Lower leg skin (tissue), 4 donors: Measurements from ENCODE around the gene RYK. TPM values are rescaled to one million over a fixed set of nuclear protein-coding genes. Genes with fewer than 3 reads are reported as not detected.

Experiments
- DNase-seq, 2 donors: peaks; one replicate each; pipeline ENCODE4 v3.0.0-alpha.2; 2019; ENCODE audit warnings: low spot score in 2 of 2
- H3K4me3 ChIP-seq: fragments of 200-600 bp; sonication (generic); 2 replicates; pipeline ENCODE4 v1.5.1; 2017; ENCODE audit warnings: mild to moderate bottlenecking, low read depth; ENCODE audit not compliant: poor library complexity, severe bottlenecking
- POLR2A ChIP-seq, 2 donors: fragments of 450-650 bp; IDR thresholded peaks; one replicate each; pipeline ENCODE4 v1.6.1; 2016 to 2017; ENCODE audit warnings: antibody characterized with exemption in 2 of 2, mild to moderate bottlenecking in 1 of 2, moderate library complexity in 1 of 2
- WGBS, 2 donors: methylation state at CpG; one replicate each; pipeline ENCODE4 v1.1.5; 2018; 5-methylcytosine and 5-hydroxymethylcytosine counted together
- intact Hi-C: fragments of 100-400 bp; cut with DNase I; formaldehyde crosslinking; loops from one replicate; pipeline ENCODE4 v1.15.0; 2023; ENCODE audit warnings: low total_unique reads
- total RNA-seq, 4 donors: library from RNA; depleted of rRNA; stranded (reverse); fragments of >200 nt; gene quantifications; one replicate each; pipeline ENCODE4 v1.1.0, GENCODE V29; 2016
- TF ChIP-seq, protein P1 (sequence below), 3 donors: fragments of 450-650 bp; IDR thresholded peaks; one replicate each; pipeline ENCODE4 v1.5.1; 2016; ENCODE audit warnings: antibody characterized with exemption in 3 of 3, mild to moderate bottlenecking in 3 of 3, moderate library complexity in 2 of 3

Gene RYK
- total RNA-seq, result 10 to 100 TPM; 44.8 to 66.7 (median 56.6) TPM

DNA sequence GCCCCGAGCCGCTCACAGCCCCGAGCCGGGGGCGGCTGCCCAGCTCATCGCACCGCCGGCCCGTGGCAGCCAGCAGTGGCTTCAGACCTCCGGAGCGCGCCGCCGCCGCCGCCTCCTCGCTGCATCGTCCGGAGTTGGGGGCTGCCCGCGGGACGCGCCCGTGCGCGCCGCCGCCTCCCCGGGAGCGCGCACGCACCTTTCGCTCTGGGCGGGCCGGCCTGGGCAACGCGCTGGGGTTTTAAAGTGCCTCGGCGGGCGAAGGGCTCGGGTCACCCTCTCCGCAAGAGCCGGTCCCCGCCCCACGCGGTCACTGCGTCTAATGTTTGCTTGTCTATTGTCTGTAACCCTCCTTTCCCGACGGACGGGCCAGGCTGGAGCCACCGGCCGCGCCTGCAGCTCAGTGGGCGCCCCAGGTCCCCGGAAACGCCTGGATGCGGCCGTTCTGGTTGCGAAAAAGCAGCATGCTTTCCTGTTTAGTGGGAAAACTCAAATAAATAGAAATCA, at the start of gene RYK:
RYK (minus strand) TSS at position 143 of the 504 bp plus-strand sequence. CDS start 205 bp downstream, outside the sequence.
- peak; percentile 73 to 96 for DNase-seq
- TF ChIP-seq POLR2A (IDR thresholded peaks at IDR 0.05), result peak in 1 of 2 donors; percentile 63
- TF ChIP-seq, protein P1, sequence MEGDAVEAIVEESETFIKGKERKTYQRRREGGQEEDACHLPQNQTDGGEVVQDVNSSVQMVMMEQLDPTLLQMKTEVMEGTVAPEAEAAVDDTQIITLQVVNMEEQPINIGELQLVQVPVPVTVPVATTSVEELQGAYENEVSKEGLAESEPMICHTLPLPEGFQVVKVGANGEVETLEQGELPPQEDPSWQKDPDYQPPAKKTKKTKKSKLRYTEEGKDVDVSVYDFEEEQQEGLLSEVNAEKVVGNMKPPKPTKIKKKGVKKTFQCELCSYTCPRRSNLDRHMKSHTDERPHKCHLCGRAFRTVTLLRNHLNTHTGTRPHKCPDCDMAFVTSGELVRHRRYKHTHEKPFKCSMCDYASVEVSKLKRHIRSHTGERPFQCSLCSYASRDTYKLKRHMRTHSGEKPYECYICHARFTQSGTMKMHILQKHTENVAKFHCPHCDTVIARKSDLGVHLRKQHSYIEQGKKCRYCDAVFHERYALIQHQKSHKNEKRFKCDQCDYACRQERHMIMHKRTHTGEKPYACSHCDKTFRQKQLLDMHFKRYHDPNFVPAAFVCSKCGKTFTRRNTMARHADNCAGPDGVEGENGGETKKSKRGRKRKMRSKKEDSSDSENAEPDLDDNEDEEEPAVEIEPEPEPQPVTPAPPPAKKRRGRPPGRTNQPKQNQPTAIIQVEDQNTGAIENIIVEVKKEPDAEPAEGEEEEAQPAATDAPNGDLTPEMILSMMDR (IDR thresholded peaks at IDR 0.05), result no peak
- 0% methylated on average over 12 to 21 of the region's 59 CpGs for WGBS, 2 donors

DNA sequence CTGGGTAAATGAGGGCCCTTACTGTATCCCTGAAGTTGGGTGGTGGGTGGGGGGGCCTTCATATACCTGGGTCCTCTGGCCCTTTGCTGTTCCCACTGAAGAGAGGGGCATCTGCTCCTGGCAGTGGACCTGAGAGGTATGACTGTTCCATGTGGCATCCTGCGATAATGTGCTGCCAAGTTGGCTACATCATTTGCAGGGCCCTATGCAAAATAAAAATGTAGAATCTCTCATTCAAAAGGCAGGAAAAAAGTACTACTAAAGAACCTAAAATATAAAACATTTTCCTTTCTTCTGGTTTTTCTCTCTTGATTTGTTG, 49.2 kb upstream of the RYK start:
- DNase-seq, result no peak
- WGBS, 2 donors, result 58 to 71% methylated on average over 1 of the region's 1 CpG
- intact Hi-C loops, result loop anchor here (5.0 kb wide), 1 partner anchor 88 kb away; no protein-coding TSS in a partner anchor
- no peak overlapping the region for H3K4me3 ChIP-seq
- TF ChIP-seq, protein P1 (IDR thresholded peaks at IDR 0.05), result no peak
- no peak for TF ChIP-seq POLR2A (IDR thresholded peaks at IDR 0.05)

More for the DNA sequence above, at the start of gene RYK:
- intact Hi-C loops, result no loop called here
- H3K4me3 ChIP-seq, result peak within 1 kb of the TSS; percentile 78

DNA sequence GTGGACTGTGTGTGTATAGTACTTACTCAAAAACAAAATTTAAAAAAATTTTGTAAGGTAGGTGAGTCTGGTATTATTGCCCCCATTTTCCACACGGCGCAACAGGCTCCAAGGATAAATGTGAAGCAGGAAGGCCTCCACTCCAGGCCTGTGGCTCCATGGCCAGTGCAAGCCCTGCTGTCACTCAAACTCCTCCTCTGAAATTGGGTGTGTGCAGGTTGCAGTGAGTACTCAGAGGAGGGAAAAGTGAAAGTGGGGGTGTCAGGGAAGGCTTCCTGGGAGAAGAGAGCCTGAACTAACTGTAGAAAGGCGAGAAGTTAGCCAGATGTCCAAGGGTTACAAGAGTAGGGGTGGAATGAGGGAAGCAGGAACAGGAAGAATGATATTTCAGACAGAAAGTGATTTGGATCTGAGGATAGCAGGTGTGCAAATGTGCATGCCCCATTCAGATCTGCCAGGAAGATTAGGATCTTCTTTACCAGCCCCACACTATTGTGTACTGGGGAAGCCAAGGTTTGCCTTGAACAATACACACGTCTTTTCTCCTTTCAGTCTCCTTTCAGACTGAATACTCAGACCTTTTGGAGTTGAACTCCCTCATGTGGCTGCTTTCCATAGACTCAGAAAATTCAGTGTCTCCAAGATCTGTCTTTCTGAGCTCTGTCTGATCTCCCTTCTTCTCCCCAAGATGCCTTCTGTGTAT, 48.7 kb upstream of the RYK start:
- no peak for DNase-seq
- 65 to 68% methylated on average over 4 of the region's 4 CpGs for WGBS, 2 donors
- TF ChIP-seq, protein P1 (IDR thresholded peaks at IDR 0.05), result no peak
- no peak for TF ChIP-seq POLR2A (IDR thresholded peaks at IDR 0.05)
- no peak overlapping the region for H3K4me3 ChIP-seq
- intact Hi-C loops, result loop anchor here (5.0 kb wide), 1 partner anchor 87 kb away; no protein-coding TSS in a partner anchor

DNA sequence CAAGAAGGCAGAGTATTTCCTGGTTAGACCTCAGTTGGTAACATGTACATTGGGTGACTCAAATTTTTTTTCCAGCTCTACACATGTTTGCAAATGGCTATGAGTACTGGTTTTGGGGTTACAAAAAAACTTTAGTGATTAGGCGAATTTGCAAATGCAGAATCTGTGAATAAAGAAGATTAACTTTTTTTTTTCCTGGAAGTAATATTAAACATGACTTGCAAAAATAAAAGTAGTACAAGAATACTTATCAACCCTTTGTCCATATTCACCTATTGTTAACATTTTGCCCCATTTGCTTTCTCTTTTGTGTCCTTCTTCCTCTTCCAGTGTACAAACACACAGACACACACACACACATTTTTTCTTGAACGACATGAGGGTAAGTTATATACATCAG, 47.6 kb upstream of the RYK start:
- no peak overlapping the region for H3K4me3 ChIP-seq
- intact Hi-C loops, result loop anchor here (5.0 kb wide), 1 partner anchor 86 kb away; no protein-coding TSS in a partner anchor
- TF ChIP-seq POLR2A (IDR thresholded peaks at IDR 0.05), result no peak
- TF ChIP-seq, protein P1 (IDR thresholded peaks at IDR 0.05), result no peak
- no peak for DNase-seq
- WGBS, 2 donors, result 93 to 96% methylated on average over 2 of the region's 2 CpGs

DNA sequence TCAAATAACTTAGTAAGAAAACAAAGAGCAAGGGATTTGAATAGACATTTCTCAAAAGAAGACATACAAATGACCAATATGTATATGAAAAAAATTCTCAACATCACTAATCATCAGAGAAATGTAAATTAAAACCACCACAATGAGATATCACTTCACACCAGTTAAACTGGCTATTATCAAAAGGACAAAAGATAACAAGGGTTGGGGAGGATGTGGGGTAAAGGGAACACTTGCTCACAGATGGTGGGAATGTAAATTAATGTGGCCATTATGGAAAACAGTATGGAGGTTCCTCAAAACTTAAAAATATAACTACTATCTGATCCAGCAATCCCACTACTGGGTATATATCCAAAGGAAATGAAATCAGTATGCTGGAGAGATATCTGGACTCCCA, 46.0 kb upstream of the RYK start:
- DNase-seq, result no peak
- H3K4me3 ChIP-seq, result no peak overlapping the region
- intact Hi-C loops, result loop anchor here (5.0 kb wide), 1 partner anchor 84 kb away; no protein-coding TSS in a partner anchor
- TF ChIP-seq POLR2A (IDR thresholded peaks at IDR 0.05), result no peak
- TF ChIP-seq, protein P1 (IDR thresholded peaks at IDR 0.05), result no peak
